Skeletal muscle tissue (tissue), 4 donors: ENCODE data around the gene NCK1. TPM values are rescaled to one million over a fixed set of nuclear protein-coding genes. Genes with fewer than 3 reads are reported as not detected.

Experiments
- H3K27ac ChIP-seq: one replicate; pipeline ENCODE4 v1.7.0; 2013; ENCODE audit warnings: mild to moderate bottlenecking, low read depth, low read length, inconsistent platforms
- H3K27me3 ChIP-seq, 3 donors: one replicate each; pipeline ENCODE4 v1.7.0; 2013; ENCODE audit warnings: low read length in 3 of 3; ENCODE audit not compliant: control insufficient read depth in 3 of 3, insufficient read depth in 3 of 3
- H3K36me3 ChIP-seq, 3 donors: one replicate each; pipeline ENCODE4 v1.7.0; 2013; ENCODE audit warnings: low read length in 3 of 3; ENCODE audit not compliant: control insufficient read depth in 3 of 3, insufficient read depth in 3 of 3
- H3K4me1 ChIP-seq, 3 donors: one replicate each; pipeline ENCODE4 v1.7.0; 2013; ENCODE audit warnings: low read length in 3 of 3, mild to moderate bottlenecking in 3 of 3; ENCODE audit not compliant: control insufficient read depth in 3 of 3, insufficient read depth in 3 of 3
- H3K4me3 ChIP-seq, 3 donors: one replicate each; pipeline ENCODE4 v1.7.0; 2013; ENCODE audit warnings: low read length in 3 of 3
- H3K9ac ChIP-seq, 3 donors: one replicate each; pipeline ENCODE4 v1.7.0; 2013; ENCODE audit warnings: low read length in 3 of 3, mild to moderate bottlenecking in 3 of 3, moderate library complexity in 2 of 3, low read depth in 1 of 3
- H3K9me3 ChIP-seq, 3 donors: one replicate each; pipeline ENCODE4 v1.7.0; 2013; ENCODE audit warnings: low read length in 3 of 3; ENCODE audit not compliant: control insufficient read depth in 3 of 3
- total RNA-seq: library from RNA; depleted of rRNA; stranded (reverse); fragments of >200 nt; gene quantifications from one replicate; pipeline ENCODE4 v1.2.3, GENCODE V29; 2014
- donor health status: Osteomylitis.

NCK1 gene
- total RNA-seq, 1 donor from 2014 or later: 36.5 TPM

DNA sequence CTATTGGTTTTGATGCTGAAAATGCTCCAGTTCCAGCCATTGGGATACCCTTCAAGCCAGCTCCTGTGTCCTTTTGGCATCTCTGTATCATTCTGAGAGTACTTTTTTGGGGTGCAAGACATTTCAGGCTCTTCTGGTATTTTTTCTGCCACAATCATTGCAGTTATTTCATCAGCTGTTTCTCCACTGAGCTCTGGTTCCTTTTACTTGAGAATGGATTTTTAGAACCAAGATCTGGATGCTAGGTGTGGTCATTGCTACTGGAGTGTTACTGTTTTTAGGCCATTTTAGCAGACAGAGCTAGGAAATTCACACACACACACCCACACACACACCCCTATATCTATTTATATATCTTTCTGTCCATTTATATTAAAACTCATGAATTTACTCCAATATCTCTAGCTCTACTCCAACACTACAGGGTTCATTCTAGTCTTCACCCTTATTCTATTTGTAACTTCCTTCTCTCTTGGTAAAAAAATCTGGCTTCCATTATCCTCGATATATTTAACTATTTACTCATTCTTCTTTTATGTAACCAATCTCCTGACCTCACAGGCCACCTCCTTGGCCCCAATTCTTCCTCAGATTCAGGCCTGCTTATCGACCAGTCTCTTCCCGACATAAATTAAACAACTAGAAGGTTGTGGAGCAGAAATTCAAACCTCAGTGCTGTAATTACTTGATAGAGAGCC lies 26.0 kb upstream of the NCK1 start:
- Histone ChIP-seq H3K4me1 (peaks cover 5 to 9% (median 6%) of the 10 kb centered on the region in 3 donors), H3K9ac (no peak overlapping the region), H3K27ac (no peak overlapping the region), H3K36me3 (no peaks in the 10 kb centered on the region), H3K4me3 (no peak overlapping the region), H3K27me3 (no peaks in the 10 kb centered on the region), H3K9me3 (no peaks in the 10 kb centered on the region)

DNA sequence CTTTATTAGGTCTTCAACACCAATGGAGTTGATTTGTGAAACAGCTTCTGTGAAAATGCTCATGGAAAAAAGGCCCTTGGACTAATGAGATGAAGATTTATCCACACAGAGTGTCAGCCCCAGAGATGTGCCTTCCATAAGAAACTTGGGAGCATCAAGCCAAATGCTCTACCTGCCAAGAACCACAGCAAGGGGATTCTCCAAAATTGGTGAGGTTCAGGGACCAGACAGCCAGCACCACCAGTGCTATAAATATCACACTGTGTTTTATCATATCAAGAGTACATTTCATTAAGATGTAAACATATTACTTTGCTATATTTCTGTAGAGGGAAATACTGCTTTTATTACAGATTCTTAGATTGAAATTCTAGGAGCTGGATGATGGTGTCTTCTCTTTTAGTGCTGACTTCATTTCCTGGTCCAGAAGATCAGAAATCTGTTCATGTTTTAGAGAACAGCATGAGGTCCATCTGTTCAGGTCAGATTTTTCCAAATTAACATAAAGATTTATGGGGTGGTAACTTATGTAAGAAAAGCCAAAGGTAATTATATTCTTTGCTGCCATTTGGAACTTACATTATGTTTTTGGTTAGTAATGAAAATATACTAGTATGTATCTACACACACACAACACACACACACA lies 25.4 kb upstream of the NCK1 start:
- Histone ChIP-seq H3K27me3 (no peaks in the 10 kb centered on the region), H3K4me3 (no peak overlapping the region), H3K27ac (no peak overlapping the region), H3K9me3 (no peaks in the 10 kb centered on the region), H3K4me1 (peaks cover 5 to 9% (median 6%) of the 10 kb centered on the region in 3 donors), H3K9ac (no peak overlapping the region), H3K36me3 (no peaks in the 10 kb centered on the region)

GRCh38 chr3:136838641-136839555 lies 23.1 kb upstream of the NCK1 start:
- H3K4me1 ChIP-seq: peaks cover 5 to 9% (median 6%) of the 10 kb centered on the region in 3 donors
- no peak overlapping the region for H3K9ac ChIP-seq
- no peaks in the 10 kb centered on the region for H3K9me3 ChIP-seq
- peaks cover 0 to 3% (median 0%) of the 10 kb centered on the region in 3 donors for H3K36me3 ChIP-seq
- no peak overlapping the region for H3K4me3 ChIP-seq
- H3K27ac ChIP-seq: no peak overlapping the region
- H3K27me3 ChIP-seq: no peaks in the 10 kb centered on the region

GRCh38 chr3:136839556-136839931 lies 22.5 kb upstream of the NCK1 start:
- H3K36me3 ChIP-seq: peaks cover 0 to 3% (median 0%) of the 10 kb centered on the region in 3 donors
- H3K9me3 ChIP-seq: no peaks in the 10 kb centered on the region
- H3K9ac ChIP-seq: no peak overlapping the region
- H3K4me1 ChIP-seq: peaks cover 5 to 9% (median 6%) of the 10 kb centered on the region in 3 donors
- H3K4me3 ChIP-seq: no peak overlapping the region
- no peaks in the 10 kb centered on the region for H3K27me3 ChIP-seq
- H3K27ac ChIP-seq: no peak overlapping the region

- no peak overlapping the region for H3K4me3 ChIP-seq
- peaks cover 5 to 9% (median 6%) of the 10 kb centered on the region in 3 donors for H3K4me1 ChIP-seq
- H3K9me3 ChIP-seq: no peaks in the 10 kb centered on the region
- H3K27ac ChIP-seq: no peak overlapping the region
- H3K36me3 ChIP-seq: peaks cover 0 to 3% (median 0%) of the 10 kb centered on the region in 3 donors
- H3K9ac ChIP-seq: no peak overlapping the region
- no peaks in the 10 kb centered on the region for H3K27me3 ChIP-seq
Observed at GRCh38 chr3:136840252-136840651, 21.8 kb upstream of the NCK1 start.

GRCh38 chr3:136842294-136842693 lies 19.7 kb upstream of the NCK1 start:
- Histone ChIP-seq H3K27ac (no peak overlapping the region), H3K9me3 (no peaks in the 10 kb centered on the region), H3K4me1 (peaks cover 0 to 6% (median 6%) of the 10 kb centered on the region in 3 donors), H3K9ac (no peak overlapping the region), H3K27me3 (no peaks in the 10 kb centered on the region), H3K36me3 (peaks cover 0 to 6% (median 0%) of the 10 kb centered on the region in 3 donors), H3K4me3 (no peak overlapping the region)

DNA sequence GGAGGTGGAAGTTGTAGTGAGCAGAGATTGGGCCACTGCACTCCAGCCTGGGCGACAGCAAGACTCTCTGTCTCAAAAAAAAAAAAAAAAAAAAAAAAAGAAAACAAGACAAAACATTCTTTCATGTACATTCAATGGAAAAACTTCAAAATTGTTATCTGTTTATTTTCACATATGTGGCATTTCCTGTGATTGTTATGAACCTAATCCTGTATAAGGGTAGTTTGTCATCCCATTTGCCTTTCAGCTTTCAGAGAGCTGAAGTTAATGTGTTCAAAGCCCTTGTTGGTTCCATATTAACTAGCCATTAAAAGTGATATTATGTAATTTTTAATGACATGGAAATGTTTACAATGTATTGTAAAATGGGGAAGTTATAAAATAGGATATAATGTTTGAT lies 17.3 kb upstream of the NCK1 start:
- Histone ChIP-seq H3K4me3 (no peak overlapping the region), H3K4me1 (no peaks in the 10 kb centered on the region), H3K27me3 (no peaks in the 10 kb centered on the region), H3K27ac (no peak overlapping the region), H3K9ac (no peak overlapping the region), H3K9me3 (no peaks in the 10 kb centered on the region), H3K36me3 (peaks cover 0 to 6% (median 0%) of the 10 kb centered on the region in 3 donors)

- no peak overlapping the region for H3K4me3 ChIP-seq
- peaks cover 0 to 3% (median 0%) of the 10 kb centered on the region in 3 donors for H3K36me3 ChIP-seq
- no peak overlapping the region for H3K9ac ChIP-seq
- H3K27me3 ChIP-seq: no peaks in the 10 kb centered on the region
- peaks cover 0 to 2% (median 0%) of the 10 kb centered on the region in 3 donors for H3K4me1 ChIP-seq
- H3K9me3 ChIP-seq: no peaks in the 10 kb centered on the region
- no peak overlapping the region for H3K27ac ChIP-seq
Observed at GRCh38 chr3:136852180-136852579, 9.8 kb upstream of the NCK1 start.

GRCh38 chr3:136856665-136857064 lies 5.3 kb upstream of the NCK1 start:
- H3K9me3 ChIP-seq: no peaks in the 10 kb centered on the region
- H3K27me3 ChIP-seq: no peaks in the 10 kb centered on the region
- H3K27ac ChIP-seq: no peak overlapping the region
- peaks cover 0 to 3% (median 0%) of the 10 kb centered on the region in 3 donors for H3K36me3 ChIP-seq
- no peak overlapping the region for H3K4me3 ChIP-seq
- H3K9ac ChIP-seq: no peak overlapping the region
- H3K4me1 ChIP-seq: peaks cover 5 to 9% (median 9%) of the 10 kb centered on the region in 3 donors
